ENCODE results near the gene MYH10.

Gene MYH10

DNA sequence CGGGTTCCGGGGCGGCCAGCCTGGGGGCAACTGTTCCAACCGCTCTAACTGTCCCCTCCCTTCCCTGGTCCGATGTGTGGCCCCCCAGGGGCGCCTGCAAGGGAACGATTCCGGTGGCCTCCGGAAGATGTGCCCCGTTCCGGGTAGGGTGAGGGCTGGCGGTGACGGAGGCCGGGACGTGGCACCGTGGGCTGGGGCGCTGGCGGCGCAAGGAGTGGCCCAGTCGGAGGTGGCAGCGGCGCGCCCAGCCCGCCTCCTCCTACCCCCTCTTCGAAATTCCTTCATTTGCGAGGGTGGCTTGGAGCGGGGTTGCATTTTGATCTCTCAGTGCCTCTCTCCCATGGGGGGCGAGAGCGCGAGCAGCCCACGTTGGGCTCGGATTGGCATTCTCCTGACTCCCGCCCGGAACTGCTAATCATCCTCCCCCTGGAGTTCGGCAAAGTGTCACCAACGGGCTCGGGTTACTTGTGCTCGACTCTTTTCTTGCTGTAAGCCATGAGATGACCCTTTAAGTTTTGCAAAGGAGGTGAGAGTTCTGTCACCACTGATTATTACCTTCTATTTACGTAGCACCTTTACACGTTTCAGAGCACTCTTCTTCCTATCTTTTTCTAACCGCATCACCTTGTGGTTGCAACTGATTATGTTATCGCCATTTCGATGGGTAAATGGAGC, 194.2 kb downstream of the MYH10 start:
- in situ Hi-C loops (cut with MboI; ENCODE audit: low sequenced_read_pairs, unreplicated experiment): no loop called here
- TF ChIP-seq CTCF (IDR thresholded peaks at IDR 0.05; ENCODE audit: borderline replicate concordance, control extremely low read depth, extremely low read depth, insufficient read depth, missing control alignments): no peak
- peak; percentile 56 for DNase-seq (ENCODE audit: low spot score)

GRCh38 chr17:8435245-8436168, 195.0 kb downstream of the MYH10 start, which contains the start of gene NDEL1:
TSS of gene NDEL1 (plus strand) at chr17:8435884. CDS start at chr17:8444272, 8,388 bp downstream.
- in situ Hi-C loops (cut with MboI; ENCODE audit: low sequenced_read_pairs, unreplicated experiment): no loop called here
- peak; percentile 99 for DNase-seq (ENCODE audit: low spot score)
- no peak for TF ChIP-seq CTCF (IDR thresholded peaks at IDR 0.05; ENCODE audit: borderline replicate concordance, control extremely low read depth, extremely low read depth, insufficient read depth, missing control alignments)

DNA sequence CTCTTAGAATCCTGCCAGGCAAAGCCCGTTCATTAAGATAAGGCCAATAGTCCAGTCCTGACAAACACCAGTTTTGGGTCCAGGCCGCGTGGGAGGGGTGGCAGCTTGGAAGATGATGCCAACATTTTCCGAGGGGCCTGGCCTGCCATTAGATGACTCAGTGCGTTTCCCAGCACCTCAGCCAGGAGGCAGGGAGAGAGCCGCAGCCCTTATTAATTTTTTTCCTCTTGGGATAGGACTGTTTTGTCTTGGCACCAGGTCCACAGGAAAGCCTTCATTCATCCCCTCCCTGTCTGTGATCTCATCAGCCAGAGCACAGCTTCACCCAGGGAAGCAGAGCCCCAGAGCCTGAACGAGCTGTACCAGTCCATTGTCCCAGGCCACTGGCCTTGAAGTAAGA, 199.6 kb downstream of the MYH10 start:
- TF ChIP-seq CTCF (IDR thresholded peaks at IDR 0.05; ENCODE audit: borderline replicate concordance, control extremely low read depth, extremely low read depth, insufficient read depth, missing control alignments): no peak
- in situ Hi-C loops (cut with MboI; ENCODE audit: low sequenced_read_pairs, unreplicated experiment): no loop called here
- no peak for DNase-seq (ENCODE audit: low spot score)

- no peak for TF ChIP-seq CTCF (IDR thresholded peaks at IDR 0.05; ENCODE audit: borderline replicate concordance, control extremely low read depth, extremely low read depth, insufficient read depth, missing control alignments)
- DNase-seq (ENCODE audit: low spot score): no peak
- in situ Hi-C loops (cut with MboI; ENCODE audit: low sequenced_read_pairs, unreplicated experiment): no loop called here
Measured at GRCh38 chr17:8426802-8427201, 203.7 kb downstream of the MYH10 start.

DNA sequence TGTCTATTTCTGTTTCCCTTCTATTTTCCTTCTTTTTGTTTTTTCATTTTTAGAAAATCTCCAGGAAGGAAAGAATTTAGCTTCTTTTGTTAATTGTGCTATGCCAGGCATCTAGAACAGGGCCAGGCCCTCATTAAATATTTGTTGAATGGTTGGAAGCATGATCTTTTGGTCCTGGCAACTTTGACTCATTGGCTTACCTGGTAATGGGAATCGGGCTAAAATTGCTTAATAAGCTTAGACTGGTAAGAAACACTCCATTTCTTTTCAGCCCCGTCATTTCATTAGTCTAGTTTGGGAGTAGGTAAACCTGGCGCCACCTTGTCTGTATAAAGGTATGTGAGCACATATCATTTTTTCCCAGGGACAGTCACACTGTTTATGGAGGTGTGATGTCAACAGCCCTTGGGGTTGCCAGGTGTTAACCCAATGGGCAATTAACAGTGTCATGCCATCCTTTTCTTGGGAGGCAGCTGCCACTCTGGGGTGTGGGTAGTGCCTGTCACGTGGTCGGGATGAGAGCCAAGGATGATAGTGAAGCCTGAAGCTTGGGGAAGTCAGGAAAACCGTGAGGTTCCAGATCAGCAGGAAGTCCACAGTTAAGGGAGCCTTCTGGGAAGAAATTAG, 204.3 kb downstream of the MYH10 start:
- no peak for TF ChIP-seq CTCF (IDR thresholded peaks at IDR 0.05; ENCODE audit: borderline replicate concordance, control extremely low read depth, extremely low read depth, insufficient read depth, missing control alignments)
- in situ Hi-C loops (cut with MboI; ENCODE audit: low sequenced_read_pairs, unreplicated experiment): no loop called here
- DNase-seq (ENCODE audit: low spot score): no peak

Data from GM13976 (cell line).